GM12878 (cell line): ENCODE measurements around the gene OR1D2. TPM values are rescaled to one million over a fixed set of nuclear protein-coding genes. Genes with fewer than 3 reads are reported as not detected.
"Not testable (repeated sequence)": the region's sequence is repeated elsewhere in the genome, so short reads cannot be mapped to it uniquely, and the experiment has no call there.

ENCODE experiments used
- ATAC-seq: fragments of 200-7000 bp; cut with Tn5 transposase; 3 replicates; pipeline ENCODE4 v1.9.1; 2020; ENCODE audit warnings: mild to moderate bottlenecking, moderate library complexity
- BruUV-seq: library from RNA; stranded (reverse); fragments of 400-500 nt; replicated peaks from 2 replicates; lab custom pipeline; 2021; lab: Mats Ljungman, UMichigan
- CTCF ChIA-PET: fragments of 300-600 bp; sonication (Branson Sonifier 250); formaldehyde crosslinking; extraction: SDS; loops from one replicate; lab custom pipeline; 2021; ENCODE audit warnings: inconsistent platforms; lab: Yijun Ruan, JAX
- POLR2A ChIA-PET: fragments of 350-600 bp; formaldehyde crosslinking; extraction: SDS; loops from one replicate; lab custom pipeline; 2021; ENCODE audit warnings: inconsistent platforms; lab: Charles Lee
- RAD21 ChIA-PET: fragments of 300-600 bp; sonication (Branson Sonifier 250); formaldehyde crosslinking; loops from one replicate; lab custom pipeline; 2023; ENCODE audit warnings: antibody characterized with exemption; ENCODE audit not compliant: unreplicated experiment; lab: Charles Lee
- SMC1A ChIA-PET: fragments of 300-600 bp; sonication (Branson Sonifier 250); formaldehyde crosslinking; loops from one replicate; lab custom pipeline; 2023; ENCODE audit not compliant: unreplicated experiment, uncharacterized antibody; lab: Charles Lee
- DNase-seq: peaks from one replicate; pipeline ENCODE4 v3.0.0-alpha.2; 2011; ENCODE audit warnings: low read depth, low spot score
- FAIRE-seq: peaks from 3 replicates; lab custom pipeline; 2011; peaks lifted over from hg19 to GRCh38; lab: Jason Lieb, UNC
- H2AFZ ChIP-seq: 2 replicates; pipeline ENCODE4 v1.6.0; 2011; ENCODE audit warnings: low read depth, low read length, control low read depth; ENCODE audit not compliant: control insufficient read depth
- H3K27ac ChIP-seq: 2 replicates; pipeline ENCODE4 v1.5.1; 2011; ENCODE audit warnings: control low read depth; ENCODE audit not compliant: control insufficient read depth, insufficient read depth
- H3K27me3 ChIP-seq, 2 experiments: replicated peaks in 1 of 2; 2 replicates each; pipeline versions ENCODE4 v1.6.0 to v1.6.1; 2011; ENCODE audit warnings: low read length in 1 of 2; ENCODE audit not compliant: control insufficient read depth in 2 of 2, insufficient read depth in 2 of 2
- H3K36me3 ChIP-seq, 2 experiments: 2 replicates each; pipeline ENCODE4 v1.5.1; 2011; ENCODE audit warnings: low read length in 1 of 2; ENCODE audit not compliant: control insufficient read depth in 2 of 2, insufficient read depth in 2 of 2
- H3K4me1 ChIP-seq: 2 replicates; pipeline ENCODE4 v1.6.1; 2011; ENCODE audit warnings: mild to moderate bottlenecking, low read length, moderate library complexity, mixed read lengths; ENCODE audit not compliant: control insufficient read depth, insufficient read depth
- H3K4me2 ChIP-seq: 2 replicates; pipeline ENCODE4 v1.6.0; 2011; ENCODE audit warnings: control low read depth; ENCODE audit not compliant: control insufficient read depth, insufficient read depth
- H3K4me3 ChIP-seq: fragments of 200-600 bp; sonication (generic); 2 replicates; pipeline ENCODE4 v1.5.1; 2016
- H3K79me2 ChIP-seq: 2 replicates; pipeline ENCODE4 v1.6.0; 2011; ENCODE audit warnings: low read length; ENCODE audit not compliant: control insufficient read depth, insufficient read depth
- H3K9ac ChIP-seq: 2 replicates; pipeline ENCODE4 v1.8.0; 2011; ENCODE audit warnings: low read length, control low read depth, mixed read lengths; ENCODE audit not compliant: control insufficient read depth, insufficient read depth
- H3K9me3 ChIP-seq: replicated peaks from 3 replicates; pipeline ENCODE4 v1.5.1; 2011; ENCODE audit warnings: mild to moderate bottlenecking, low read length; ENCODE audit not compliant: control insufficient read depth, insufficient read depth
- H4K20me1 ChIP-seq: 2 replicates; pipeline ENCODE4 v1.6.0; 2011; ENCODE audit not compliant: control insufficient read depth, insufficient read depth
- GABPA ChIP-seq: IDR thresholded peaks from 2 replicates; pipeline ENCODE4 v1.6.1; 2014; ENCODE audit warnings: antibody characterized with exemption, low read depth, mild to moderate bottlenecking, inconsistent platforms
- IKZF1 ChIP-seq: fragments of 450-650 bp; conservative IDR thresholded peaks from 2 replicates; pipeline ENCODE4 v1.6.1; 2017; ENCODE audit warnings: antibody characterized with exemption, mild to moderate bottlenecking
- RCOR1 ChIP-seq: conservative IDR thresholded peaks from 2 replicates; pipeline ENCODE4 v1.6.1; 2012; ENCODE audit warnings: low read depth, low read length, improper control_type of control experiment
- SP1 ChIP-seq: IDR thresholded peaks from one replicate; pipeline ENCODE4 v1.6.1; 2011; ENCODE audit warnings: low read depth, low read length
- WGBS: methylation state at CpG from one replicate; pipeline ENCODE4 v1.1.6; 2016; ENCODE audit warnings: low lambda C conversion rate; ENCODE audit not compliant: insufficient replicate concordance, insufficient coverage; ENCODE audit errors: missing lambda C conversion rate; 5-methylcytosine and 5-hydroxymethylcytosine counted together
- in situ Hi-C: fragments of 300-500 bp; cut with MboI; formaldehyde crosslinking; loops from 9 replicates; pipeline ENCODE4 v1.14.3; 2018; ENCODE audit warnings: mixed read lengths
- intact Hi-C: fragments of 100-400 bp; cut with micrococcal nuclease; formaldehyde crosslinking; loops from one replicate; pipeline ENCODE4 v1.14.2; 2022; ENCODE audit not compliant: unreplicated experiment
- polyA plus RNA-seq, 11 experiments: library from polyadenylated mRNA; depleted of rRNA in 4 of 11; unstranded in 6 of 11; stranded (reverse) in 5 of 11; fragments of >200 nt; fragmentation: Nextera tagmentation in 4 of 11; fragmentation: Illumina TruSeq in 1 of 11; extraction: Ambion mirVana in 4 of 11; extraction: Trizol in 1 of 11; gene quantifications; 1 replicate in 1 of 11; 2 replicates in 10 of 11; pipeline versions ENCODE4 v1.2.1 to v1.2.3, GENCODE V29; 2011 to 2016; ENCODE audit warnings: inconsistent platforms in 2 of 11, missing spikeins in 2 of 11, low read depth in 1 of 11
- total RNA-seq, 4 experiments: library from RNA; depleted of rRNA in 3 of 4; stranded (reverse); fragments of >200 nt in 3 of 4; fragmentation: Illumina TruSeq in 1 of 4; extraction: Trizol in 1 of 4; gene quantifications; 2 replicates each; pipeline versions ENCODE4 v1.2.1 to v1.2.3, GENCODE V29; 2013 to 2021

OR1D2 gene
- total and polyA plus RNA-seq, 10 of the 15 experiments (the other 5 are each of a cell fraction or from before 2014, with no cell fraction given): not detected

GRCh38 chr17:3127451-3127850, 23.2 kb upstream of the OR1D2 start, which contains the start of gene OR1G1:
TSS of gene OR1G1 (minus strand) at chr17:3127551. CDS start at chr17:3127551, 0 bp downstream.
- in situ Hi-C loops: no loop called here
- ChIA-PET POLR2A (no interaction called here), RAD21 (no interaction called here), CTCF (no interaction called here), SMC1A (no interaction called here)
- Histone ChIP-seq H4K20me1 (no peaks in the 10 kb centered on the region), H2AFZ (no peak within 1 kb of the TSS), H3K9ac (no peak within 1 kb of the TSS), H3K27me3 (no peaks in the 10 kb centered on the region; a peak in 1 of 4 replicates), H3K79me2 (no peaks in the 10 kb centered on the region), H3K9me3 (no peaks in the 10 kb centered on the region), H3K4me2 (no peak within 1 kb of the TSS), H3K27ac (no peak within 1 kb of the TSS), H3K4me1 (no peaks in the 10 kb centered on the region), H3K36me3 (no peaks in the 10 kb centered on the region), H3K4me3 (no peak within 1 kb of the TSS)
- ATAC-seq (no peak), FAIRE-seq (no peak), DNase-seq (no peak)
- intact Hi-C loops: no loop called here
- 5% methylated on average over 2 of the region's 2 CpGs for WGBS
- BruUV-seq: no TSS peak
- TF ChIP-seq GABPA (no peak), RCOR1 (no peak), SP1 (no peak), IKZF1 (no peak)

- H3K4me3 ChIP-seq, H3K4me1 ChIP-seq, FAIRE-seq, H3K27me3 ChIP-seq, H3K9me3 ChIP-seq, H3K79me2 ChIP-seq, H3K9ac ChIP-seq, CTCF ChIA-PET, H3K36me3 ChIP-seq, RAD21 ChIA-PET, ATAC-seq, POLR2A ChIA-PET, H4K20me1 ChIP-seq, BruUV-seq, DNase-seq, intact Hi-C loops, SMC1A ChIA-PET, H3K27ac ChIP-seq, H2AFZ ChIP-seq, H3K4me2 ChIP-seq: not testable (repeated sequence)
- in situ Hi-C loops: loop anchor here (5.0 kb wide), 1 partner anchor 158 kb away; no protein-coding TSS in a partner anchor
- 20% methylated on average over 4 of the region's 4 CpGs for WGBS
Measured at GRCh38 chr17:3073850-3074249, 30.4 kb downstream of the OR1D2 start.

GRCh38 chr17:3065192-3065591, 39.0 kb downstream of the OR1D2 start:
- BruUV-seq, ATAC-seq, FAIRE-seq: not testable (repeated sequence)

GRCh38 chr17:3063507-3063906, 40.7 kb downstream of the OR1D2 start, which contains the start of gene OR1D5:
TSS of gene OR1D5 (minus strand) at chr17:3063607. CDS start at chr17:3063607, 0 bp downstream.
- H3K27ac ChIP-seq, H4K20me1 ChIP-seq, H3K27me3 ChIP-seq, SMC1A ChIA-PET, H3K4me3 ChIP-seq, POLR2A ChIA-PET, H2AFZ ChIP-seq, H3K4me2 ChIP-seq, H3K36me3 ChIP-seq, H3K9me3 ChIP-seq, ATAC-seq, in situ Hi-C loops, H3K9ac ChIP-seq, H3K79me2 ChIP-seq, RAD21 ChIA-PET, DNase-seq, BruUV-seq, H3K4me1 ChIP-seq, intact Hi-C loops, CTCF ChIA-PET, FAIRE-seq: not testable (repeated sequence)
- no CpG with 5 or more reads among the region's 2 CpGs for WGBS

More at GRCh38 chr17:3065192-3065591, 39.0 kb downstream of the OR1D2 start:
- H3K4me2 ChIP-seq, H3K9ac ChIP-seq, H2AFZ ChIP-seq, POLR2A ChIA-PET, H3K27ac ChIP-seq, H3K36me3 ChIP-seq, H3K79me2 ChIP-seq, CTCF ChIA-PET, H4K20me1 ChIP-seq, intact Hi-C loops, H3K4me1 ChIP-seq, H3K9me3 ChIP-seq, RAD21 ChIA-PET, in situ Hi-C loops, SMC1A ChIA-PET, DNase-seq, H3K4me3 ChIP-seq, H3K27me3 ChIP-seq: not testable (repeated sequence)
- no CpG with 5 or more reads among the region's 1 CpG for WGBS
